BLaER1 treated with 17β-estradiol and CSF1 and Interleukin-3, amounts not matched to agents 10 nM and 100 nM (cell line): ENCODE results near the gene IL11RA.

Source experiments
- H3K27ac ChIP-seq, 11 experiments: shearing (Covaris generic); formaldehyde crosslinking; 2 replicates each; pipeline ENCODE4 v1.8.1; 2022
- H3K27me3 ChIP-seq, 11 experiments: shearing (Covaris generic); formaldehyde crosslinking; 2 replicates each; pipeline ENCODE4 v1.8.1; 2022
- H3K36me3 ChIP-seq, 11 experiments: shearing (Covaris generic); formaldehyde crosslinking; 2 replicates each; pipeline ENCODE4 v1.8.1; 2022
- H3K4me1 ChIP-seq, 10 experiments: shearing (Covaris generic); formaldehyde crosslinking; 2 replicates each; pipeline ENCODE4 v1.8.1; 2022
- H3K4me2 ChIP-seq, 11 experiments: shearing (Covaris generic); formaldehyde crosslinking; 2 replicates each; pipeline ENCODE4 v1.8.1; 2022
- H3K4me3 ChIP-seq, 10 experiments: shearing (Covaris generic); formaldehyde crosslinking; 2 replicates each; pipeline ENCODE4 v1.8.1; 2022
- H3K9ac ChIP-seq, 11 experiments: shearing (Covaris generic); formaldehyde crosslinking; 2 replicates each; pipeline ENCODE4 v1.8.1; 2022
- H3K9me3 ChIP-seq, 11 experiments: shearing (Covaris generic); formaldehyde crosslinking; replicated peaks in 1 of 11; 2 replicates each; pipeline ENCODE4 v1.8.1; 2022
- H4K20me1 ChIP-seq, 11 experiments: shearing (Covaris generic); formaldehyde crosslinking; 2 replicates each; pipeline ENCODE4 v1.8.1; 2022
- Cebpa-rat ChIP-seq, 11 experiments: shearing (Covaris generic); IDR thresholded peaks; 2 replicates each; pipeline ENCODE4 v1.8.1; 2022

IL11RA gene

DNA sequence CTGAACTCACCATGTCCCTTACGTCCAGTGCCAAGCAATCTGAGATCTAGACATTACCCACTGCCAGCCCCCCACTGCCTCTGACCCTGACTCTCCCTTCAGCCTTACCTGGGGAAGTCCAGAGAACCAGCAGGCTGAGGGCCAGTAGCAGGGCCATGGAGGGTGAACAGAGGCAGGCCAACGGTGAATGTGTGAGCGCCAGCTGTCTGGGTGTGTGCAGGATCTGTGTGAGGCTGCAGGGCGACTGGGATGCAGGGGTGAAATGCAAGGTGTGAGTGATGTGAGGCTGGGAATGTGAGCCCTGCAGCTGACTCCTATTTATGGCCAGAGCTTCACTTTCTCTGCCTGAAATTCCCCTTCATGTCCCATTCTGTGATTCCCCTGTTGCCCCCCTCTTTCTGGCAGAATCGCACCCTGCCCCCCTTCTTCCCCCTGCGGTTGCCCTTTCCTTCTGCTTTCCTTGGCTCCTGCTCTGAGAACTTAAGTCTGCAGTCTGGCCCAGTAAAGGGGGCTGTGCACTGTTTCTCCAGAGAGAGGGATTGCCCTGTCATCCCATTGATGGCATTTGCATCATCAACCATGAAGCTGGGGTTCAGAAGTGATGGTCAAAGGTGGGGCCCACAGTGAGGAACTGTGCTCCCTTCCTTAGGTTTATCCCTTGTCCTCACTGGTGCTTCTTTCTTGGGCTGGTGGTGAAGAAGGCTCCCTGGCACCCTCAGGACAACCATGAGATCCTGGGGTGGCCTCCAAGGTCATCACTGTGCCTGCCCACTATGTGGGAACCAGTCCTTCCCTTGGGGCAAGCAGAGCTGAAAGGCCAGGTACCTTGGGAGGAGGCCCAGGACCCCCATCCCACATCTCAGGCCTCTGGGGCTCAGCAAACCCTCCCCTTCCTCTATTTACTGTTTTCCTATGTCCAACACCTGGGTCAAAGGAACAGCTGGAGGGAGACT lies 39.3 kb downstream of the IL11RA start, which contains the start of gene CCL19:
TSS of gene CCL19 (minus strand) at position 294 of the 953 bp plus-strand sequence. CDS start at position 157, 137 bp downstream.
- Histone ChIP-seq H3K27me3 (no peaks in the 10 kb centered on the region), H3K4me3 (no peak within 1 kb of the TSS)

DNA sequence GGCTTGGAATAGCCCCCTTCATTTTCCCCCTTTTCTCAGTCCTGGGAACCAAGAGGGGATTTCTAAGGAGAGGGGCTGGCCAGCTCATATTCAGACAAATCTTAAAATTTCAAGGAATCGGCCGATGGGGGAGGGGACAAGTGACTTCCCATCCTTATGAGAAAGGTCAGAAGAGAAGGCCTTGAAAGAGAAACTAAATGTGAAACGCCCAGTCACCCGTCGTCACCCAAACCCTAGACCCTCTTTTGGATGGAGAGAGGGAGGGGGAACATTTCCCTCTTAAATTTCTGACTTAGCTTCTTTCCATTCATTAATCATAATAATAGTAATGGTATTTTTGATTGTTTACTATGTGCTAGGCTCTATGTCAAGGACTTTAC lies 39.9 kb downstream of the IL11RA start:
- no peak for TF ChIP-seq Cebpa-rat (IDR thresholded peaks at IDR 0.05)

More for the DNA sequence above, 39.3 kb downstream of the IL11RA start, which contains the start of gene CCL19:
- peak within 1 kb of the TSS; percentile 35 to 85 (median 55); a peak in 21 of 22 replicates for H3K4me2 ChIP-seq
- TF ChIP-seq Cebpa-rat (IDR thresholded peaks at IDR 0.05): no peak
- H3K9me3 ChIP-seq: no peaks in the 10 kb centered on the region
- peak within 1 kb of the TSS in 5 of 11 experiments; percentile 28 to 55 (median 40); a peak in 7 of 22 replicates for H3K27ac ChIP-seq
- H3K9ac ChIP-seq: peak within 1 kb of the TSS in 1 of 11 experiments; percentile 23; a peak in 2 of 22 replicates
- H4K20me1 ChIP-seq: peaks cover 0 to 17% (median 0%) of the 10 kb centered on the region in 11 experiments; a peak in 1 of 22 replicates
- H3K36me3 ChIP-seq: no peaks in the 10 kb centered on the region
- H3K4me1 ChIP-seq: peaks cover 9 to 44% (median 31%) of the 10 kb centered on the region in 10 experiments; a peak in 19 of 20 replicates

DNA sequence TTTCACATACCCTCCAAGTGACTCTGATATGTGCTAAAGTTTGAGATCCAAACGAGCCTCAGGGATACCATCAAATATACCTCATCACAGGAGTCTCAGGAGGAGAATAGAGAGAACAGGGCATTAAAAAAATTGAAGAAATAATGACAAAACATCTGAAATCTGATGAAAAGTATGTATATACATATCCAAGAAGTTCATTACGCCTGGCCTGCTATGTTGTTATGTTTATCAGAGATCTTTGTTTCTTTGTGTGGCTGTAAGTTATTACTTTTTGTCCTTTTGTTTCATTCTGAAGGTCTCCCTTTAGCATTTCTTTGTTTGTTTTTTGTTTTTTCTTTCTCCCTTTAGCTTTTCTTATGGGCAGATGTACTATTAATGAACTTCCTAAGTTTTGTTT lies 41.6 kb downstream of the IL11RA start:
- Histone ChIP-seq H3K4me3 (no peak overlapping the region), H3K9ac (no peak overlapping the region), H3K9me3 (no peaks in the 10 kb centered on the region), H3K27me3 (no peaks in the 10 kb centered on the region), H3K36me3 (no peaks in the 10 kb centered on the region), H3K4me2 (no peak overlapping the region), H4K20me1 (peaks cover 0 to 11% (median 0%) of the 10 kb centered on the region in 11 experiments; a peak in 1 of 22 replicates), H3K4me1 (peaks cover 9 to 24% (median 16%) of the 10 kb centered on the region in 10 experiments; a peak in 19 of 20 replicates), H3K27ac (no peak overlapping the region)
- TF ChIP-seq Cebpa-rat (IDR thresholded peaks at IDR 0.05): no peak

More for the DNA sequence above, 39.9 kb downstream of the IL11RA start:
- Histone ChIP-seq H3K4me1 (peaks cover 9 to 37% (median 25%) of the 10 kb centered on the region in 10 experiments; a peak in 19 of 20 replicates), H3K27ac (peak overlapping the region in 5 of 11 experiments; percentile 28 to 55 (median 40); a peak in 7 of 22 replicates), H3K4me2 (peak overlapping the region; percentile 35 to 85 (median 55); a peak in 18 of 22 replicates), H3K9ac (peak overlapping the region in 1 of 11 experiments; percentile 23; a peak in 2 of 22 replicates), H3K27me3 (no peaks in the 10 kb centered on the region), H3K36me3 (no peaks in the 10 kb centered on the region), H4K20me1 (peaks cover 0 to 13% (median 0%) of the 10 kb centered on the region in 11 experiments; a peak in 1 of 22 replicates), H3K4me3 (no peak overlapping the region), H3K9me3 (no peaks in the 10 kb centered on the region)

DNA sequence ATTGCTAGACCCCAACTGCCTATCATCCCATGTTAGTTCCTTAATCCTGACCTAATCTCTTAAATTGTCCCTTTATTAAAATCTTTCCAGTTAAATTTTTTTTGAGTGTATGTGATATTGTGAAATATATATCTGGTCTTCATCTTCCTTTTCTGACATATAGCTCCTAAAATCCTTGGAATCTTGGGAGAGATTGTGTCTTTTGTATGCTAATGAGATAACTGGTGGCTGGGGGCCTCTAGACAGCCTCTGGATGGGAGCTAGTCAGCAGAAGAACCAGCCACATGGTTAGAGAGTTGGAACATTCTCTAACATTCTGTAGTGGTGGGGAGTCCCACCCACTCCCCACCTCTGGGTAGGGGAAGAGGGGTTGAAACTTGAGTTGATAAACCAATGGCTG lies 42.8 kb downstream of the IL11RA start:
- H4K20me1 ChIP-seq: peaks cover 0 to 11% (median 0%) of the 10 kb centered on the region in 11 experiments; a peak in 1 of 22 replicates
- H3K4me2 ChIP-seq: no peak overlapping the region
- H3K9me3 ChIP-seq: no peaks in the 10 kb centered on the region
- peaks cover 9 to 24% (median 16%) of the 10 kb centered on the region in 10 experiments; a peak in 19 of 20 replicates for H3K4me1 ChIP-seq
- H3K36me3 ChIP-seq: no peaks in the 10 kb centered on the region
- peak in 1 of 11 experiments; percentile 9; a peak in 2 of 22 replicates for TF ChIP-seq Cebpa-rat (IDR thresholded peaks at IDR 0.05)
- no peak overlapping the region for H3K4me3 ChIP-seq
- H3K9ac ChIP-seq: no peak overlapping the region
- H3K27me3 ChIP-seq: peaks cover 2 to 12% (median 8%) of the 10 kb centered on the region in 11 experiments; a peak in 20 of 22 replicates
- H3K27ac ChIP-seq: no peak overlapping the region

DNA sequence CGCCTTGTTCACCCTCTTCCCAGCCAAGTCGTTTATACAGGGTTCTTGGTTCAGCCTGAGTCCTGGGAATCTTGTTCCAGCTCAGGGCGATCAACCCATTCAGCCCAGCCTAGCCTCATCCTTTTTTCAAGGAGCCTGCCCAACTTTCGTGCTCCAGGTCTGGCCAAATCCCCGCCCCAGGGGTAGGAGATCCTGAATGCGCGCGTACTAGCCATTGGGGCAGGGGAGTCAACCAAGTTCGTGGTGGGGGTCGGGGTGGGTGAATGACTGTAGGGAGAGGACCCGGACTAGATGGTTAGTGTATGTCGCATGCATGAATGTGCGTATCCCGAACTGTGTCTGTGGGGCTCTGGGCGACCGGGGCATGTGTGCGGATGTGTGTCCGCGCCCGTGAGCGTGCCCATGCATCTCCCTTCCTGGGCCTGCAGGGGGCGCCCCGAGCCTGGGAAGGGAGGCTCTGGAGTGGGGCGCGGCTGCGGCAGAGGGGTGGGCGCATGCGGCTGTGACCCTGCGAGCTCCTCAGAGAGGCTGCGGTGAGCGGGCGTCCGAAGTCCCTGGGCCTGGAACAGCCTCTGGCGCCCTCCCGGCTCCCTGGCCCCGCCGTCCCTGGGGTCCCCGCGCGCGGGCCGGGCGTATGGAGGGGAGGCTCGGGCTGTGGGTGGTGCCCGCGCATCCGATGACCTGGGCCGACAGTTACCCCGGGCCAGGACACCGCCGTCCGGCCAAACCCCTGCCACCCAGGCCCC lies 49.2 kb downstream of the IL11RA start:
- Histone ChIP-seq H3K4me3 (peak overlapping the region; percentile 60 to 78 (median 68)), H3K4me2 (peak overlapping the region; percentile 93 to 100 (median 96)), H3K27ac (peak overlapping the region in 2 of 11 experiments; percentile 1 to 29; a peak in 1 of 22 replicates), H3K9ac (peak overlapping the region; percentile 44 to 74 (median 65); a peak in 20 of 22 replicates), H3K36me3 (no peaks in the 10 kb centered on the region), H4K20me1 (no peaks in the 10 kb centered on the region), H3K27me3 (peaks cover 21 to 40% (median 30%) of the 10 kb centered on the region in 11 experiments), H3K4me1 (peaks cover 0 to 11% (median 8%) of the 10 kb centered on the region in 10 experiments; a peak in 10 of 20 replicates), H3K9me3 (no peaks in the 10 kb centered on the region)
- TF ChIP-seq Cebpa-rat (IDR thresholded peaks at IDR 0.05): no peak

DNA sequence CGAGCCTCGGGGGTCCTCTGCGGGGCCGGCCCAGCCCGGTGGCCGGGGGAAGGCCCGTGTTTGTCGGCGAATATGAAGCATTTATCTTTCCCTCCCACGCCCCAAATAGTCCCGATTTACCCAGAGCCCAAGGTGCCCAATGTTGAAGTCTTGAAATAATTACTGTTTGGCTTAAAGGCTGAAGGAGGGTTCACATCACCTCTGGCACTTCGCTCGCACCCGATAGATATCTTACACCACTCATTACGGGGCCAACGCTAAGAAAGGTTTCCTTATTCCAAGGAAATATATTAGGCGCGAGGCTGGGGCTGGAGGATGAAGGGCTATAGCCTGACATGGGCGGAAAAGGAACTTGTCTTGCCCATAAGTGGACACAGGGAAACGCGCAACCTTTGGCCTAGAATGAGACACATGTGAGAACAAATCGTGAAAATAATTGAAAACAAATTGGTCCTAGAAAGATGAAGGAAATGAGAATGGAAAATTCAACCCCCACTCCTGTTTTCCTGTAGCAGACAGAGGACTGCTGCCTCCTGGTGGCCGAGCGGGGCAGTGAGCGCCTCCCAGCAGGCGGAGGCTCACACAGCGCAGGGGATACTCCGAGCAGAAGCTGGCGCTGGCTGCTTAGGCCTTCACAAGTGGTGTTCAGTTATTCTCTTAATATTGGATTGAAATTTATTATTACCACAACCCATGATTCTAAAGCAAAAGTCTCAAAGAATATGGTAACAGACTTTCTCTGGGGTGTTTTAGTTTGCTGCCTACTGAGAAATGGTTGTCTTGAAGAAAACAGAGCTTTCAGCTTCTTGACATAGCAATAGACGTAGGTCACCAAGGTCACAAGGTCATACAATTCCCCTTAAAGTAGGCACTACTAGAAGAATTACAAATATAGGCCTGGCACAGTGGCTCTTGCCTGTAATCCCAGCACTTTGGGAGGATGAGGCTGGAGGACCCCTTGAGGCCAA lies 50.1 kb downstream of the IL11RA start:
- peak overlapping the region in 2 of 11 experiments; percentile 1 to 29; a peak in 1 of 22 replicates for H3K27ac ChIP-seq
- H3K4me3 ChIP-seq: peak overlapping the region; percentile 60 to 78 (median 68)
- H3K4me2 ChIP-seq: peak overlapping the region; percentile 93 to 100 (median 96)
- no peaks in the 10 kb centered on the region for H4K20me1 ChIP-seq
- no peaks in the 10 kb centered on the region for H3K9me3 ChIP-seq
- peaks cover 21 to 40% (median 30%) of the 10 kb centered on the region in 11 experiments for H3K27me3 ChIP-seq
- peak overlapping the region; percentile 44 to 74 (median 65); a peak in 20 of 22 replicates for H3K9ac ChIP-seq
- H3K4me1 ChIP-seq: peaks cover 0 to 11% (median 8%) of the 10 kb centered on the region in 10 experiments; a peak in 10 of 20 replicates
- no peak for TF ChIP-seq Cebpa-rat (IDR thresholded peaks at IDR 0.05)
- no peaks in the 10 kb centered on the region for H3K36me3 ChIP-seq

DNA sequence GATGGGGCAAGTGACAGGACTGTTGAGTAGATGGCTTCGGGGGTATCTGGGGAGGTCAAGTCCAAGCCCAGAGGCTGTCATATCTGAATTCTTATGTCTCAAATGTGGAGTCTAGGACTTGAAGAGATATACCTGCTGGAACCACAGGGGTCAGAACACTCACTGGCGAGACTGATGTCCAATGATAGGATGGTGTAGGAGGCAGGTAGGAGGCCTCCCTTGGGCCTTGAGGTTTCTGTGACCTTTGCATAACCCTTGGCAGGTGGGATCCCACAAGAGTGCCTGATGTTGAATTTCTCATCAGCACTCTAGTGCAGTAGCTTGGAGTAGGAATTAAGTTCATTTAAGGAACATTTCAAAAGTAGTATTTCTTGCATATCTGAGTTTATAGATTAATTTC lies 55.1 kb downstream of the IL11RA start:
- H3K4me2 ChIP-seq: no peak overlapping the region
- H3K27me3 ChIP-seq: peaks cover 0 to 4% (median 0%) of the 10 kb centered on the region in 11 experiments; a peak in 5 of 22 replicates
- H3K9ac ChIP-seq: no peak overlapping the region
- no peaks in the 10 kb centered on the region for H4K20me1 ChIP-seq
- H3K36me3 ChIP-seq: no peaks in the 10 kb centered on the region
- H3K9me3 ChIP-seq: no peaks in the 10 kb centered on the region
- no peak for TF ChIP-seq Cebpa-rat (IDR thresholded peaks at IDR 0.05)
- H3K4me3 ChIP-seq: no peak overlapping the region
- H3K27ac ChIP-seq: no peak overlapping the region
- peaks cover 5 to 17% (median 11%) of the 10 kb centered on the region in 10 experiments; a peak in 18 of 20 replicates for H3K4me1 ChIP-seq
